ENCODE measurements around the gene GDF9. TPM values are rescaled to one million over a fixed set of nuclear protein-coding genes. Genes with fewer than 3 reads are reported as not detected.

GDF9 gene, protein sequence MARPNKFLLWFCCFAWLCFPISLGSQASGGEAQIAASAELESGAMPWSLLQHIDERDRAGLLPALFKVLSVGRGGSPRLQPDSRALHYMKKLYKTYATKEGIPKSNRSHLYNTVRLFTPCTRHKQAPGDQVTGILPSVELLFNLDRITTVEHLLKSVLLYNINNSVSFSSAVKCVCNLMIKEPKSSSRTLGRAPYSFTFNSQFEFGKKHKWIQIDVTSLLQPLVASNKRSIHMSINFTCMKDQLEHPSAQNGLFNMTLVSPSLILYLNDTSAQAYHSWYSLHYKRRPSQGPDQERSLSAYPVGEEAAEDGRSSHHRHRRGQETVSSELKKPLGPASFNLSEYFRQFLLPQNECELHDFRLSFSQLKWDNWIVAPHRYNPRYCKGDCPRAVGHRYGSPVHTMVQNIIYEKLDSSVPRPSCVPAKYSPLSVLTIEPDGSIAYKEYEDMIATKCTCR
- total RNA-seq = 0.52 TPM

DNA sequence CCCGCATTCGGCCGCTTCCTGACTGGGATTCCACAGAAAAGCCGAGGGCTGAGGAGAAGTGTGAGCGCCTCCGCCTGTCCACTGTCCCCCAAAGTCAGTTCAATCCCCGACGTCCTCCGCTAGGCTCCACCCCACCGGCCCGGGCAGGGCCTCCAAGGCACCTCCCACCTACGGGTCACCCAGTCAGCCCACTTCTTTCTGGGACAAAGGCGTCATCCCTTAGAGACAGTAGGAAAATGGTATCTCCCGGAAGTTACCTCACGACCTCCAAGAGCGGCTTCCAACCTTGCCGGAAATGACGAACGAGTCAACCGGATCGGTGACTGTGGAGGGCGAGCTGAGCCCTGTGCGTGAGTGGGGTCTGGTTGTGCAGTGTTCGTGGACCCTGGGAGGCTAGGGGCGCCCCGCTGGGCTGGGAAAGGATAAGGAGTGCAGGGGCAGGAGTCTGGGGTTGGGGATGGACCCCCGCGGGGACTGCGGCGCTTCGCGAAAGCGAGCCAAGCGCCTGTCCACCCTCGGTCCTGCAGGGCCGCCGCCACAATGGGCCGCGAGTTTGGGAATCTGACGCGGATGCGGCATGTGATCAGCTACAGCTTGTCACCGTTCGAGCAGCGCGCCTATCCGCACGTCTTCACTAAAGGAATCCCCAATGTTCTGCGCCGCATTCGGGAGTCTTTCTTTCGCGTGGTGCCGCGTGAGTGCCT, at the start of gene GDF9, which contains the start of gene UQCRQ:
Gene GDF9 (minus strand): TSS at position 128 of the 704 bp plus-strand sequence. CDS start 1,936 bp downstream, outside the sequence.
Gene UQCRQ (plus strand): TSS at position 301 of the 704 bp plus-strand sequence. CDS start 240 bp downstream, at position 541.
- Histone ChIP-seq H3K27ac (ENCODE audit: low read depth, low read length) (peak within 1 kb of the TSS; percentile 94), H3K36me3 (ENCODE audit: control insufficient read depth in 3 of 3, insufficient read depth in 3 of 3, low read length in 3 of 3) (peaks cover 21 to 28% (median 24%) of the 10 kb centered on the region in 3 donors), H3K27me3 (ENCODE audit: control insufficient read depth in 3 of 3, insufficient read depth in 3 of 3, low read length in 3 of 3) (no peaks in the 10 kb centered on the region), H3K4me3 (ENCODE audit: low read length in 3 of 3) (peak within 1 kb of the TSS; percentile 90 to 97 (median 91)), H3K9me3 (ENCODE audit: control insufficient read depth in 3 of 3, low read length in 3 of 3) (no peaks in the 10 kb centered on the region), H3K9ac (ENCODE audit: low read depth in 1 of 3, low read length in 3 of 3) (peak within 1 kb of the TSS; percentile 92 to 97 (median 94)), H3K4me1 (ENCODE audit: control insufficient read depth in 3 of 3, insufficient read depth in 3 of 3, low read length in 3 of 3) (peaks cover 18 to 37% (median 22%) of the 10 kb centered on the region in 3 donors)

DNA sequence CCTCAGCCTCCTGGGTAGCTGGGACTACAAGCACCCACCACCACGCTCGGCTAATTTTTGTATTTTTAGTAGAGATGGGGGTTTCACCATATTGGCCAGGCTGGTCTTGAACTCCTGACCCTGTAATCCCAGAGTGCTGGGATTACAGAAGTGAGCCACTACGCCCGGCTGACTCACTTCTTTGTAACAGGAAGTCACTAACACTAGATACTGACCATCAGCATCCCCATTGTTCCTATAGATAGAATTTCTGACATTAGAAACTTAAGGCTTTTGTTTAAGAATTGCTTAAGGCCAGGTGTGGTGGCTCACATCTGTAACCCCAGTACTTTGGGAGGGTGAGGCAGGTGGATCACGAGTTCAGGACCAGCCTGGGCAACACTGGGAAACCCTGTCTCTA, 49.4 kb upstream of the GDF9 start:
- Histone ChIP-seq H3K27ac (ENCODE audit: low read depth, low read length) (no peak overlapping the region), H3K4me3 (ENCODE audit: low read length in 3 of 3) (no peak overlapping the region), H3K27me3 (ENCODE audit: control insufficient read depth in 3 of 3, insufficient read depth in 3 of 3, low read length in 3 of 3) (no peaks in the 10 kb centered on the region), H3K4me1 (ENCODE audit: control insufficient read depth in 3 of 3, insufficient read depth in 3 of 3, low read length in 3 of 3) (no peaks in the 10 kb centered on the region), H3K9ac (ENCODE audit: low read depth in 1 of 3, low read length in 3 of 3) (no peak overlapping the region), H3K9me3 (ENCODE audit: control insufficient read depth in 3 of 3, low read length in 3 of 3) (no peaks in the 10 kb centered on the region), H3K36me3 (ENCODE audit: control insufficient read depth in 3 of 3, insufficient read depth in 3 of 3, low read length in 3 of 3) (peaks cover 9 to 25% (median 13%) of the 10 kb centered on the region in 3 donors)

DNA sequence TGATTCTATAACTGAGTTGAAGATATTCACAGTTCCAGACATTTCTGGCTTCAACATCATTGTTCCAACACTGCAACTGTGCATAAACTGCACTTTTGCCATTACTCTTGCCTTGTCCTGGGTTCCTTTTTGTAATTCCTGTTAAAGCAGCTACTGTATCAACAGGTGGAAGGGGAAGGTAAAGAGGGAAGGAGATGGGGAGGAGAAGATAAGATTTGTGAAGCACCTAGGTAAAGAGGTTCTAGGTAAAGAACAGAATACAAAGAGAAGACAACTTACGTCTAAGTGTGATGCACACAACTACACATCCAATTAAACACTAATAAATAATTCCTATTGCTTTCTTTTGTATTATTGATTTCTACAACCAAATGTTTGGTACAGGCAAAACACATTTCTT, 43.4 kb upstream of the GDF9 start:
- Histone ChIP-seq H3K9me3 (ENCODE audit: control insufficient read depth in 3 of 3, low read length in 3 of 3) (no peaks in the 10 kb centered on the region), H3K27me3 (ENCODE audit: control insufficient read depth in 3 of 3, insufficient read depth in 3 of 3, low read length in 3 of 3) (no peaks in the 10 kb centered on the region), H3K36me3 (ENCODE audit: control insufficient read depth in 3 of 3, insufficient read depth in 3 of 3, low read length in 3 of 3) (peaks cover 9 to 17% (median 13%) of the 10 kb centered on the region in 3 donors), H3K27ac (ENCODE audit: low read depth, low read length) (no peak overlapping the region), H3K9ac (ENCODE audit: low read depth in 1 of 3, low read length in 3 of 3) (no peak overlapping the region), H3K4me1 (ENCODE audit: control insufficient read depth in 3 of 3, insufficient read depth in 3 of 3, low read length in 3 of 3) (peaks cover 0 to 3% (median 0%) of the 10 kb centered on the region in 3 donors), H3K4me3 (ENCODE audit: low read length in 3 of 3) (no peak overlapping the region)

DNA sequence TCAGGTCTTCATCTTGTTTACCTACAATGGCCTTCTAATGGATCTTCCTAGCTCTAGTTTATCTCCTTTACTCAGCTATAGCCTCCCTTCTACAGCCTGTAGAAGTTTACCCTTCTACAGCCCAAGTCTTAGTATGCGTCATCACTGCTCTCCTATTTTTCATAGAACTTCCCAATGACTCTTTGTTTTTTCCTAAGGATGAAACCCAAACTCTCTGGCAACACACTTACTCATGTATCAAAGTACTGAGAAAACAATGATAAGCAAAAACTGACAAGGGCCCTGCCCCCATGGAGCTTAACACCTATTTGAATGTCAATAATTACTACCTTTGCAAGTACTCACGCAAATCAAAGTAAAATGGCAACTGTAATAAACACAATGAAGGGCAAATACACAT, 40.9 kb upstream of the GDF9 start:
- H3K4me3 ChIP-seq (ENCODE audit: low read length in 3 of 3) = no peak overlapping the region
- no peaks in the 10 kb centered on the region for H3K27me3 ChIP-seq (ENCODE audit: control insufficient read depth in 3 of 3, insufficient read depth in 3 of 3, low read length in 3 of 3)
- H3K9me3 ChIP-seq (ENCODE audit: control insufficient read depth in 3 of 3, low read length in 3 of 3) = no peaks in the 10 kb centered on the region
- no peak overlapping the region for H3K9ac ChIP-seq (ENCODE audit: low read depth in 1 of 3, low read length in 3 of 3)
- H3K4me1 ChIP-seq (ENCODE audit: control insufficient read depth in 3 of 3, insufficient read depth in 3 of 3, low read length in 3 of 3) = peaks cover 0 to 3% (median 0%) of the 10 kb centered on the region in 3 donors
- peaks cover 1 to 5% (median 5%) of the 10 kb centered on the region in 3 donors for H3K36me3 ChIP-seq (ENCODE audit: control insufficient read depth in 3 of 3, insufficient read depth in 3 of 3, low read length in 3 of 3)
- H3K27ac ChIP-seq (ENCODE audit: low read depth, low read length) = no peak overlapping the region

DNA sequence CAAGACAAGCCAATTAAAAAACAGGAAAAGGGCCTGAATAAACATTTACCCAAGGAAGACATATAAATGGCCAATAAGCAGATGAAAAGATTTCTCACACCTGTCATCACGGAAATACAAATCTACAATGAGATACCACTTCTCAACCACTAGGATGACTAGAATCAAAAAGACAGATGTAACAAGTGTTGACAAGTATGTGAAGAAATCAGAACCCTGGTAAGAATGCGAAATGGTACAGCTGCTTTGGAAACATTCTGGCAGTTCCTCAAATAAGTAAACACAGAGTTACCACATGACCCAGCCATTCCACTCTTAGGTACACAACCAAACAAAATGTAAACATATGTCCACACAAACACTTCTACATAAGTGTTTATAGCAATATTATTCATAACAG, 39.7 kb upstream of the GDF9 start:
- Histone ChIP-seq H3K27me3 (ENCODE audit: control insufficient read depth in 3 of 3, insufficient read depth in 3 of 3, low read length in 3 of 3) (no peaks in the 10 kb centered on the region), H3K4me1 (ENCODE audit: control insufficient read depth in 3 of 3, insufficient read depth in 3 of 3, low read length in 3 of 3) (peaks cover 0 to 3% (median 0%) of the 10 kb centered on the region in 3 donors), H3K4me3 (ENCODE audit: low read length in 3 of 3) (no peak overlapping the region), H3K27ac (ENCODE audit: low read depth, low read length) (peak overlapping the region; percentile 9), H3K9me3 (ENCODE audit: control insufficient read depth in 3 of 3, low read length in 3 of 3) (no peaks in the 10 kb centered on the region), H3K36me3 (ENCODE audit: control insufficient read depth in 3 of 3, insufficient read depth in 3 of 3, low read length in 3 of 3) (peaks cover 0 to 3% (median 0%) of the 10 kb centered on the region in 3 donors), H3K9ac (ENCODE audit: low read depth in 1 of 3, low read length in 3 of 3) (no peak overlapping the region)

DNA sequence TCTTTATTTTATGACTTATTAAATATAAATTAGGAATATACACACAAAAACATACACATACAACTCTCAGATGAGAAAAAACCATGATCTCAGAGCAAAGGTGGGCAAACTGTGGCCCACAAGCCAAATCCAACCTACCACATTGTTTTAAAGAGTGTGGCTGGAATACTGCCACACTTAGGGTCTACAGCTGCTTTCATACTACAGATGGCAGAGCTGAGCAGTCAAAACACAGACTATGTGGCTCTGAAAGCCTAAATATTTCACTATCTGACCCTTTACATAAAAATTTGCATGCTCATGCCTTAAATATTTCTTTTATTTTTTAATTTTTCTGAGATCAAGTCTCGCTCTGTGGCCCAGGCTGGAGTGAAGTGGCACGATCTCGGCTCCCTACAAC, 35.5 kb upstream of the GDF9 start:
- H3K27ac ChIP-seq (ENCODE audit: low read depth, low read length) = no peak overlapping the region
- no peak overlapping the region for H3K9ac ChIP-seq (ENCODE audit: low read depth in 1 of 3, low read length in 3 of 3)
- H3K27me3 ChIP-seq (ENCODE audit: control insufficient read depth in 3 of 3, insufficient read depth in 3 of 3, low read length in 3 of 3) = no peaks in the 10 kb centered on the region
- H3K9me3 ChIP-seq (ENCODE audit: control insufficient read depth in 3 of 3, low read length in 3 of 3) = no peaks in the 10 kb centered on the region
- H3K4me3 ChIP-seq (ENCODE audit: low read length in 3 of 3) = no peak overlapping the region
- peaks cover 0 to 3% (median 0%) of the 10 kb centered on the region in 3 donors for H3K4me1 ChIP-seq (ENCODE audit: control insufficient read depth in 3 of 3, insufficient read depth in 3 of 3, low read length in 3 of 3)
- H3K36me3 ChIP-seq (ENCODE audit: control insufficient read depth in 3 of 3, insufficient read depth in 3 of 3, low read length in 3 of 3) = peaks cover 7 to 16% (median 14%) of the 10 kb centered on the region in 3 donors

DNA sequence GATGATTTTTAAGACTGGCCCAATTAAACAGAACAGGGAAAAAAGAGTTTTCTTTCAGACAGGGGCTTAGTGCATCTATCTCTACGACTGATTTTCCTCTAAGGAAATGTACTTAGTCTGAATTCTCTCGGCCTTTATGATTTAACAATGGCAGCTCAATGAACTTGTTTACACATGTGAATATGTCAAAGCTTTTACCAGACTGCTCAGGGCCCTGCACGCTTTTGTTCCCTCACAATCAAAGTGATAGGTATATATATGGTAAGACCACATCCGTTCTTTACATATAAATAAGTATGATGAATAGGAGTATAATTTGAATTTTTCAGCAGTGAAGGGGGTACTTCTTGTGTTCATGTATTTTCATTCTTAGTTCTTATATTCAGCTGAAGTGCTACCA, 34.8 kb upstream of the GDF9 start:
- H3K27me3 ChIP-seq (ENCODE audit: control insufficient read depth in 3 of 3, insufficient read depth in 3 of 3, low read length in 3 of 3) = no peaks in the 10 kb centered on the region
- H3K27ac ChIP-seq (ENCODE audit: low read depth, low read length) = no peak overlapping the region
- no peak overlapping the region for H3K4me3 ChIP-seq (ENCODE audit: low read length in 3 of 3)
- no peaks in the 10 kb centered on the region for H3K9me3 ChIP-seq (ENCODE audit: control insufficient read depth in 3 of 3, low read length in 3 of 3)
- no peak overlapping the region for H3K9ac ChIP-seq (ENCODE audit: low read depth in 1 of 3, low read length in 3 of 3)
- H3K36me3 ChIP-seq (ENCODE audit: control insufficient read depth in 3 of 3, insufficient read depth in 3 of 3, low read length in 3 of 3) = peaks cover 14 to 23% (median 21%) of the 10 kb centered on the region in 3 donors
- H3K4me1 ChIP-seq (ENCODE audit: control insufficient read depth in 3 of 3, insufficient read depth in 3 of 3, low read length in 3 of 3) = peaks cover 0 to 4% (median 2%) of the 10 kb centered on the region in 3 donors

DNA sequence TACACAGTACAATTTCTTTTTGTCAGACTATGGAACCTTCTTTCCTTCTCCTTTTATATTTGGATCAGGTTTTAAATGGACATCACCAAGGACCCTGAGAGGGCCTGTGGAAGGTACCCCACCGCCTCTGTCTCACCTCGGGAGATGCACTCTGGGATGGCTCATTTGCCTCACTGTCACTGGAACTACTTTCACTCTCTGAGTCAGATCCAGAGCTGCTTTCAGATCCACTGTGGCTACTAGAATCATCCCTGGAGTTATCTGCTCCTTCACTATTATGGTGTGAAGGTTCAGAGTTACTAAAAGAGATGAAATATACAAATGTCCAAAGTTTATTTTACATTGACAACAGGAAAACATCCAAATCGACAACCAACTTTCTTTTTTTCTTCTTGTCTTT, 31.8 kb upstream of the GDF9 start:
- no peak overlapping the region for H3K4me3 ChIP-seq (ENCODE audit: low read length in 3 of 3)
- no peaks in the 10 kb centered on the region for H3K9me3 ChIP-seq (ENCODE audit: control insufficient read depth in 3 of 3, low read length in 3 of 3)
- no peak overlapping the region for H3K9ac ChIP-seq (ENCODE audit: low read depth in 1 of 3, low read length in 3 of 3)
- H3K36me3 ChIP-seq (ENCODE audit: control insufficient read depth in 3 of 3, insufficient read depth in 3 of 3, low read length in 3 of 3) = peaks cover 17 to 43% (median 42%) of the 10 kb centered on the region in 3 donors
- peaks cover 0 to 4% (median 4%) of the 10 kb centered on the region in 3 donors for H3K4me1 ChIP-seq (ENCODE audit: control insufficient read depth in 3 of 3, insufficient read depth in 3 of 3, low read length in 3 of 3)
- no peak overlapping the region for H3K27ac ChIP-seq (ENCODE audit: low read depth, low read length)
- no peaks in the 10 kb centered on the region for H3K27me3 ChIP-seq (ENCODE audit: control insufficient read depth in 3 of 3, insufficient read depth in 3 of 3, low read length in 3 of 3)

DNA sequence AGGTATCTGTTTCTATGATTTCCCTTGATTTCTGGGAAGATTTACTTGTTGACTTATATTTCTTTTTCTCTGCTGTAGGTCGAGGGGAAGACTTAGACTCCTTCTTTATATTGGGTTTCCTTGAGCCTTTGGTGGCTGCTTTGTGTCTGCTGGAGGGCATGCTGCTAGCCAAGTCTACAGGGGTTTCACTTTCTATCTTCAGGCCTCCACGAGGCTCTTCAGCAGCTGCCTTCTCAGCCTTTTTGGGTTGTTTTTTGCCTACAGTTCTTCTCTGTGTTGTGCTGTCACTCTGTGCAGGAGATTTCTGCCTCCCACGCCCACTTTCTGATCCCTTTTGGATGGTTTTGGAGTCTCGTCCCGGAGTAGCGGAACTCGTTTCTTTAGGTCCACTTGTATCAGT, 30.4 kb upstream of the GDF9 start:
- no peak overlapping the region for H3K4me3 ChIP-seq (ENCODE audit: low read length in 3 of 3)
- H3K27ac ChIP-seq (ENCODE audit: low read depth, low read length) = no peak overlapping the region
- H3K36me3 ChIP-seq (ENCODE audit: control insufficient read depth in 3 of 3, insufficient read depth in 3 of 3, low read length in 3 of 3) = peaks cover 20 to 56% (median 51%) of the 10 kb centered on the region in 3 donors
- H3K9ac ChIP-seq (ENCODE audit: low read depth in 1 of 3, low read length in 3 of 3) = no peak overlapping the region
- no peaks in the 10 kb centered on the region for H3K9me3 ChIP-seq (ENCODE audit: control insufficient read depth in 3 of 3, low read length in 3 of 3)
- H3K4me1 ChIP-seq (ENCODE audit: control insufficient read depth in 3 of 3, insufficient read depth in 3 of 3, low read length in 3 of 3) = peaks cover 0 to 4% (median 4%) of the 10 kb centered on the region in 3 donors
- H3K27me3 ChIP-seq (ENCODE audit: control insufficient read depth in 3 of 3, insufficient read depth in 3 of 3, low read length in 3 of 3) = no peaks in the 10 kb centered on the region

All from skeletal muscle tissue (tissue), 4 donors.